DMS153 (cell line): ENCODE measurements around the gene ABCC11.

Experiments used
- DNase-seq: peaks from one replicate; lab custom pipeline; 2025; lab: John Stamatoyannopoulos, UW

ABCC11 gene

GRCh38 chr16:48129926-48130325, 117.4 kb downstream of the ABCC11 start:
- DNase-seq, result no peak

- DNase-seq, result no peak
Observed at GRCh38 chr16:48128769-48129168, 118.6 kb downstream of the ABCC11 start.

- DNase-seq, result peak; percentile 86
Observed at GRCh38 chr16:48126801-48127644, 120.3 kb downstream of the ABCC11 start.

- no peak for DNase-seq
Observed at GRCh38 chr16:48125888-48126287, 121.5 kb downstream of the ABCC11 start.

GRCh38 chr16:48124266-48124665, 123.1 kb downstream of the ABCC11 start:
- DNase-seq, result no peak

GRCh38 chr16:48123104-48123788, 124.1 kb downstream of the ABCC11 start:
- no peak for DNase-seq

- DNase-seq, result no peak
Observed at GRCh38 chr16:48121276-48121675, 126.1 kb downstream of the ABCC11 start.

- no peak for DNase-seq
Observed at GRCh38 chr16:48118841-48119240, 128.5 kb downstream of the ABCC11 start.

- DNase-seq, result no peak
Observed at GRCh38 chr16:48117217-48118105, 129.9 kb downstream of the ABCC11 start.
